ENCODE measurements around the gene RCAN1. TPM values are rescaled to one million over a fixed set of nuclear protein-coding genes. Genes with fewer than 3 reads are reported as not detected.

The RCAN1 gene
- total and polyA plus RNA-seq, 2 of the 13 experiments (the other 11 are each of a cell fraction or from before 2014, with no cell fraction given), result 9.4 to 34.1 TPM

GRCh38 chr21:34648739-34649297 is 33.9 kb upstream of the RCAN1 start:
- no peak overlapping the region for H3K9ac ChIP-seq (ENCODE audit: insufficient read depth, low read depth, low read length)
- ChIA-PET POLR2A (no interaction called here), CTCF (ENCODE audit: low intra/inter-chr PET ratio, low total read pairs) (no interaction called here)
- H3K27ac ChIP-seq (ENCODE audit: extremely low read length, insufficient read depth, low read length), result no peak overlapping the region
- 11% methylated on average over 6 of the region's 6 CpGs for WGBS (ENCODE audit: low lambda C conversion rate)
- peaks cover 12% of the 10 kb centered on the region; the same call in 1 of the 2 replicates for H3K9me3 ChIP-seq (ENCODE audit: low read length)
- H3K4me2 ChIP-seq (ENCODE audit: low read depth, low read length), result no peak overlapping the region
- intact Hi-C loops (cut with micrococcal nuclease; ENCODE audit: unreplicated experiment) (no loop called here), in situ Hi-C loops (cut with HindIII; ENCODE audit: extremely low pct_ligation_motif_present, low pct_unique_long_range_greater_than_20kb) (no loop called here)
- TF ChIP-seq RFXANK (CRISPR knock-in tag; IDR thresholded peaks at IDR 0.05) (no peak), SMARCC2 (IDR thresholded peaks at IDR 0.05) (no peak), ZNF629 (CRISPR knock-in tag; conservative IDR thresholded peaks at IDR 0.05) (peak; percentile 70)
- FAIRE-seq, result no peak
- no peaks in the 10 kb centered on the region for H3K79me2 ChIP-seq (ENCODE audit: insufficient read depth, low read length)
- H2AFZ ChIP-seq (ENCODE audit: low read length), result no peak overlapping the region
- H3K4me3 ChIP-seq (replicated peaks in 1 of 3; ENCODE audit: insufficient read depth in 1 of 3, low read depth in 2 of 3, low read length in 3 of 3), result no peak overlapping the region
- H3K27me3 ChIP-seq (ENCODE audit: control insufficient read depth in 1 of 2, insufficient read depth in 2 of 2, low read length in 2 of 2), result peaks cover 2 to 12% of the 10 kb centered on the region in 2 experiments; a peak in 3 of 5 replicates
- DNase-seq (ENCODE audit: low spot score), result no peak
- peaks cover 9% of the 10 kb centered on the region for H3K4me1 ChIP-seq (ENCODE audit: insufficient read depth, low read length)
- H3K36me3 ChIP-seq (replicated peaks in 1 of 2; ENCODE audit: control insufficient read depth in 1 of 2, insufficient read depth in 2 of 2, low read length in 2 of 2), result no peaks in the 10 kb centered on the region
- BruUV-seq (replicated peaks), result no TSS peak
- ATAC-seq, result no peak
- no peaks in the 10 kb centered on the region for H4K20me1 ChIP-seq (ENCODE audit: insufficient read depth, low read length)

GRCh38 chr21:34647555-34647954 is 32.6 kb upstream of the RCAN1 start:
- POLR2A ChIA-PET, result no interaction called here

More at GRCh38 chr21:34647555-34647954, 32.6 kb upstream of the RCAN1 start:
- peaks cover 9% of the 10 kb centered on the region for H3K4me1 ChIP-seq (ENCODE audit: insufficient read depth, low read length)
- H3K36me3 ChIP-seq (replicated peaks in 1 of 2; ENCODE audit: control insufficient read depth in 1 of 2, insufficient read depth in 2 of 2, low read length in 2 of 2), result no peaks in the 10 kb centered on the region
- H3K4me3 ChIP-seq (replicated peaks in 1 of 3; ENCODE audit: insufficient read depth in 1 of 3, low read depth in 2 of 3, low read length in 3 of 3), result no peak overlapping the region
- no TSS peak for BruUV-seq (replicated peaks)
- 23% methylated on average over 5 of the region's 6 CpGs for WGBS (ENCODE audit: low lambda C conversion rate)
- H3K27ac ChIP-seq (ENCODE audit: extremely low read length, insufficient read depth, low read length), result no peak overlapping the region
- in situ Hi-C loops (cut with HindIII; ENCODE audit: extremely low pct_ligation_motif_present, low pct_unique_long_range_greater_than_20kb) (no loop called here), intact Hi-C loops (cut with micrococcal nuclease; ENCODE audit: unreplicated experiment) (no loop called here)
- peaks cover 2 to 12% of the 10 kb centered on the region in 2 experiments; a peak in 3 of 5 replicates for H3K27me3 ChIP-seq (ENCODE audit: control insufficient read depth in 1 of 2, insufficient read depth in 2 of 2, low read length in 2 of 2)
- no peak for TF ChIP-seq ZNF251 (CRISPR knock-in tag; IDR thresholded peaks at IDR 0.05)
- no peak for TF ChIP-seq ZNF737 (CRISPR knock-in tag; IDR thresholded peaks at IDR 0.05; ENCODE audit: borderline replicate concordance)
- no peak for TF ChIP-seq ATM (IDR thresholded peaks at IDR 0.05; ENCODE audit: borderline replicate concordance)
- TF ChIP-seq REXO4 (CRISPR knock-in tag; IDR thresholded peaks at IDR 0.05; ENCODE audit: borderline replicate concordance), result no peak
- TF ChIP-seq ZNF530 (CRISPR knock-in tag; IDR thresholded peaks at IDR 0.05; ENCODE audit: low read depth), result no peak
- no peak for TF ChIP-seq ZBTB7B (CRISPR knock-in tag; IDR thresholded peaks at IDR 0.05)
- no peak for TF ChIP-seq MYPOP (CRISPR knock-in tag; IDR thresholded peaks at IDR 0.05)
- no peak for TF ChIP-seq KAT8 (CRISPR knock-in tag; IDR thresholded peaks at IDR 0.05)
- no peak for TF ChIP-seq SMARCE1 (IDR thresholded peaks at IDR 0.05; ENCODE audit: borderline replicate concordance)
- TF ChIP-seq KLF11 (CRISPR knock-in tag; IDR thresholded peaks at IDR 0.05), result no peak
- TF ChIP-seq CENPBD1 (CRISPR knock-in tag; IDR thresholded peaks at IDR 0.05; ENCODE audit: borderline replicate concordance, low read depth), result no peak
- TF ChIP-seq RFXANK (CRISPR knock-in tag; IDR thresholded peaks at IDR 0.05), result no peak
- ATAC-seq (no peak), FAIRE-seq (no peak), DNase-seq (ENCODE audit: low spot score) (no peak)
- no peak overlapping the region for H3K9ac ChIP-seq (ENCODE audit: insufficient read depth, low read depth, low read length)
- no peak overlapping the region for H3K4me2 ChIP-seq (ENCODE audit: low read depth, low read length)
- peaks cover 12% of the 10 kb centered on the region; the same call in 1 of the 2 replicates for H3K9me3 ChIP-seq (ENCODE audit: low read length)
- no peaks in the 10 kb centered on the region for H3K79me2 ChIP-seq (ENCODE audit: insufficient read depth, low read length)
- H2AFZ ChIP-seq (ENCODE audit: low read length), result no peak overlapping the region
- H4K20me1 ChIP-seq (ENCODE audit: insufficient read depth, low read length), result no peaks in the 10 kb centered on the region
- CTCF ChIA-PET (ENCODE audit: low intra/inter-chr PET ratio, low total read pairs), result no interaction called here

All from HepG2 (cell line).